ENCODE results near the gene DMGDH. TPM values are rescaled to one million over a fixed set of nuclear protein-coding genes. Genes with fewer than 3 reads are reported as not detected.
"Not testable (repeated sequence)": the region's sequence is repeated elsewhere in the genome, so short reads cannot be mapped to it uniquely, and the experiment has no call there.

The DMGDH gene
- total RNA-seq, 1 donor from 2014 or later: 0.48 TPM

DNA sequence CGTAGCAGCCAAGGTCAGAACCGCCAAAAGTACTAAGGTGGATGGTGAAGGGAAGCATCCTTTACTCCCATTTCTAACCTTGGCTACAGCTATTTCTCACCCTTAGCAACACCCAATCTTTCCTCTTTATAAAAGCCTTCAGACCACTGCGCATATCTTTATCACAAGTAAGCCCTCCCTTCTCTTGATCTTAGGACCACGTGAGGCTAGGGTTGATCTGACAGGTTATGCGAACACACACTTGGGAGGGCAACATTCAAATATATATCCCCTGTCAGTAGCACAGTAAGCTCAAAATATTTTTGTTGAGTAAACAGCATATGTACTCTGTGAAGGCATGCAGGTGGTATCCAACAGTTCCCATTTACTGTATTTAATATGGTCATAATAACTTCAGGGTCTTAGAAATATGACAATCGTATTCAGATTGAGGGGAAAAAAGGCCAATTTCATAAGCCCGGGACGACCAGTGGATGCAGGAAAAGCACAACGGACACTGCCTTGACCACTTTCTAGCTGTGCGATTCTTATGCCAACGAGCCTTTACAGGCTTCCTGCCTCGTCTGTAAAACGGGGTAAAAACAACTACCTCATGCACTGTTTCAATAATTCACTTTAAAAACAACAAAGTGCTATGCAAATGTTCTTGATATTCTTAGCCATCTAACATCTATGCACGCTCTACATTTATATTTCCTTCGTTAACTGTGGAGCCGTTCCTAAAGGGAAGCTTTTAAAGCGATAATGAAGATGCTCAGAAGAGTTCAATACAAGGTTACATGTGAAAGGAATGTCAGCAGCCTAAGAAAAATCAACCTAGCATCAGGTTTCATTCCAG is 85.7 kb downstream of the DMGDH start:
- Mint-ChIP-seq H3K4me1 (ENCODE audit: unreplicated experiment) (peaks cover 27% of the 10 kb centered on the region), H3K4me3 (peak overlapping the region; percentile 91), H3K27me3 (peaks cover 6% of the 10 kb centered on the region), H3K27ac (peak overlapping the region; percentile 89), H3K36me3 (no peaks in the 10 kb centered on the region), H3K9me3 (no peaks in the 10 kb centered on the region)
- DNase-seq (ENCODE audit: extremely low spot score, unreplicated experiment): no peak
- TF ChIP-seq CTCF (conservative IDR thresholded peaks at IDR 0.05): no peak

DNA sequence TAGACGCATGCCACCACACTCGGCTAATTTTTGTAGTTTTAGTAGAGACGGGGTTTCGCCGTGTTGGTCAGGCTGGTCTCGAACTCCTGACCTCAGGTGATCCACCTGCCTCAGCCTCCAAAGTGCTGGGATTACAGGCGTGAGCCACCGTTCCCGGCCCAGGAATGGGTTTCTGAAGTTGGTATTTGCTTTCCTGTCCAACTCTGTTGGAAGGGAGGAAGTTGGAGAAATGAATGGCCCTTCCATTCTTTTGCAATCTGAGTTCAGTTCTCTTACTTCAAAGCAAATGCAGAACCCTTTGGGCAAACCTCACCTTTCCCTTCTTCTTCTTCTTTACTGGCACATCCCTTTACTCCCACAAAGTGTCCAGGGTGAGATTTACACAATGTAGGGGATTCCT is 86.3 kb downstream of the DMGDH start:
- H3K9me3 Mint-ChIP-seq; H3K36me3 Mint-ChIP-seq; DNase-seq (ENCODE audit: extremely low spot score, unreplicated experiment); H3K27me3 Mint-ChIP-seq: not testable (repeated sequence)
- Mint-ChIP-seq H3K4me1 (ENCODE audit: unreplicated experiment) (peaks cover 27% of the 10 kb centered on the region), H3K27ac (peak overlapping the region; percentile 89), H3K4me3 (peak overlapping the region; percentile 91)

GRCh38 chr5:78979909-78980308 is 89.6 kb downstream of the DMGDH start:
- Mint-ChIP-seq H3K4me1 (ENCODE audit: unreplicated experiment) (peaks cover 26% of the 10 kb centered on the region), H3K9me3 (peaks cover 5% of the 10 kb centered on the region), H3K4me3 (no peak overlapping the region), H3K36me3 (no peaks in the 10 kb centered on the region), H3K27me3 (no peaks in the 10 kb centered on the region), H3K27ac (peak overlapping the region; percentile 43)
- DNase-seq (ENCODE audit: extremely low spot score, unreplicated experiment): no peak
- no peak for TF ChIP-seq CTCF (conservative IDR thresholded peaks at IDR 0.05)

- Mint-ChIP-seq H3K36me3 (no peaks in the 10 kb centered on the region), H3K27me3 (no peaks in the 10 kb centered on the region), H3K4me3 (no peak overlapping the region), H3K27ac (peak overlapping the region; percentile 43), H3K9me3 (peaks cover 5% of the 10 kb centered on the region), H3K4me1 (ENCODE audit: unreplicated experiment) (peaks cover 32% of the 10 kb centered on the region)
- no peak for DNase-seq (ENCODE audit: extremely low spot score, unreplicated experiment)
- TF ChIP-seq CTCF (conservative IDR thresholded peaks at IDR 0.05): no peak
Observed at GRCh38 chr5:78979117-78979742, 90.2 kb downstream of the DMGDH start.

DNA sequence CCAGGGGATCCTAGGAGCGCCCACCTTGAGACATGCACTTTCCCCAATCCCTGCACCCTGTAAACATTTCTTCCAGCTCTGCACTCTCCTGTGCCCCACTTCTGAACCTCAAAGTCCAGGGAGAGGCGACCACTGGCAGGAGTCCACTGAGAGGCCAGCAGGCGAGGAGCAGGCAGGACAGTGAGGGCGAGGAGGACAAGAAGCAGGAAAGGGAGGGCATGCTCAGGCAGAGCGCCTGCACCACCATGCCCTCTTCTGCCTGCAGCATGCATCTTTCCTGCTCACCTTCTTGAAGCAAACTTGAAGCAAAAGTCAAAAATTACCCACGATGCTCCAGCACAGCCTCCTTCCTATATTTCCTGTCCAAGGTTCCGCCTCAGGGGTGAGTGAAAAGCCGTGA is 94.4 kb downstream of the DMGDH start:
- no peak overlapping the region for H3K4me3 Mint-ChIP-seq
- no peak for DNase-seq (ENCODE audit: extremely low spot score, unreplicated experiment)
- H3K9me3 Mint-ChIP-seq: peaks cover 5% of the 10 kb centered on the region
- peaks cover 36% of the 10 kb centered on the region for H3K4me1 Mint-ChIP-seq (ENCODE audit: unreplicated experiment)
- no peaks in the 10 kb centered on the region for H3K36me3 Mint-ChIP-seq
- no peaks in the 10 kb centered on the region for H3K27me3 Mint-ChIP-seq
- H3K27ac Mint-ChIP-seq: peak overlapping the region; percentile 12
- no peak for TF ChIP-seq CTCF (conservative IDR thresholded peaks at IDR 0.05)

- H3K27ac Mint-ChIP-seq: no peak overlapping the region
- no peak for TF ChIP-seq CTCF (conservative IDR thresholded peaks at IDR 0.05)
- no peak overlapping the region for H3K4me3 Mint-ChIP-seq
- peaks cover 36% of the 10 kb centered on the region for H3K4me1 Mint-ChIP-seq (ENCODE audit: unreplicated experiment)
- H3K9me3 Mint-ChIP-seq: peaks cover 5% of the 10 kb centered on the region
- no peaks in the 10 kb centered on the region for H3K36me3 Mint-ChIP-seq
- no peaks in the 10 kb centered on the region for H3K27me3 Mint-ChIP-seq
- DNase-seq (ENCODE audit: extremely low spot score, unreplicated experiment): no peak
Observed at GRCh38 chr5:78974601-78975000, 94.9 kb downstream of the DMGDH start.
